GM23338 (cell line): Measurements from ENCODE around the gene DNAAF2. TPM values are rescaled to one million over a fixed set of nuclear protein-coding genes. Genes with fewer than 3 reads are reported as not detected.

Experiments used
- ATAC-seq: fragments of 200-7000 bp; cut with Tn5 transposase; 3 replicates; pipeline ENCODE4 v1.9.1; 2020
- DNase-seq: peaks from one replicate; pipeline ENCODE4 v3.0.0-alpha.2; 2015; ENCODE audit warnings: low spot score
- H2AFZ ChIP-seq: fragments of 200-600 bp; sonication (generic); 2 replicates; pipeline ENCODE4 v1.8.0; 2016; ENCODE audit warnings: antibody characterized with exemption, mild to moderate bottlenecking, moderate library complexity
- H3F3A ChIP-seq: fragments of 200-600 bp; sonication (generic); replicated peaks from 2 replicates; pipeline ENCODE4 v1.8.0; 2017; ENCODE audit warnings: antibody characterized with exemption, mixed run types, low read depth
- H3K27ac ChIP-seq: fragments of 200-600 bp; sonication (generic); 2 replicates; pipeline ENCODE4 v1.6.1; 2016; ENCODE audit warnings: low read depth
- H3K27me3 ChIP-seq: fragments of 200-600 bp; sonication (generic); 2 replicates; pipeline ENCODE4 v1.8.0; 2016; ENCODE audit warnings: mild to moderate bottlenecking, mixed run types, moderate library complexity; ENCODE audit not compliant: insufficient read depth
- H3K36me3 ChIP-seq: fragments of 200-600 bp; sonication (generic); 2 replicates; pipeline ENCODE4 v1.8.0; 2016; ENCODE audit warnings: mild to moderate bottlenecking; ENCODE audit not compliant: insufficient read depth
- H3K4me1 ChIP-seq: fragments of 200-600 bp; sonication (generic); 2 replicates; pipeline ENCODE4 v1.8.0; 2016; ENCODE audit warnings: mild to moderate bottlenecking, moderate library complexity; ENCODE audit not compliant: insufficient read depth
- H3K4me2 ChIP-seq: fragments of 200-600 bp; sonication (generic); 2 replicates; pipeline ENCODE4 v1.7.1; 2017; ENCODE audit warnings: mixed run types
- H3K4me3 ChIP-seq: fragments of 200-600 bp; sonication (generic); 2 replicates; pipeline ENCODE4 v1.6.1; 2016; ENCODE audit warnings: mixed run types
- H3K79me2 ChIP-seq: fragments of 200-600 bp; sonication (generic); replicated peaks from 2 replicates; pipeline ENCODE4 v1.8.0; 2017; ENCODE audit warnings: mild to moderate bottlenecking; ENCODE audit not compliant: insufficient read depth
- H3K9me2 ChIP-seq: fragments of 200-600 bp; sonication (generic); 2 replicates; pipeline ENCODE4 v1.8.0; 2017; ENCODE audit not compliant: insufficient read depth
- H4K20me1 ChIP-seq: fragments of 200-600 bp; sonication (generic); replicated peaks from 2 replicates; pipeline ENCODE4 v1.8.0; 2017; ENCODE audit warnings: mild to moderate bottlenecking; ENCODE audit not compliant: insufficient read depth
- H3K27ac Mint-ChIP-seq: 2 replicates; pipeline ENCODE4 v1.8.0; 2020; ENCODE audit warnings: inconsistent platforms, mild to moderate bottlenecking, moderate library complexity, mixed read lengths
- H3K27me3 Mint-ChIP-seq: 3 replicates; pipeline ENCODE4 v1.8.0; 2022; ENCODE audit warnings: low read depth, mild to moderate bottlenecking, moderate library complexity, mixed read lengths, inconsistent platforms; ENCODE audit not compliant: insufficient read depth, poor library complexity
- H3K36me3 Mint-ChIP-seq: 3 replicates; pipeline ENCODE4 v1.8.0; 2021; ENCODE audit warnings: low read depth, mild to moderate bottlenecking, inconsistent platforms, moderate library complexity, mixed read lengths
- H3K4me1 Mint-ChIP-seq: 3 replicates; pipeline ENCODE4 v1.8.0; 2020; ENCODE audit warnings: mild to moderate bottlenecking, inconsistent platforms, mixed read lengths
- H3K4me3 Mint-ChIP-seq: 3 replicates; pipeline ENCODE4 v1.8.0; 2021; ENCODE audit warnings: moderate library complexity, mild to moderate bottlenecking, inconsistent platforms, mixed read lengths
- H3K9me3 Mint-ChIP-seq: 3 replicates; pipeline ENCODE4 v1.8.0; 2020; ENCODE audit warnings: moderate library complexity, mild to moderate bottlenecking, inconsistent platforms, mixed read lengths
- EZH2 ChIP-seq: fragments of 200-600 bp; sonication (generic); IDR thresholded peaks from one replicate; pipeline ENCODE4 v1.8.0; 2017; ENCODE audit warnings: antibody characterized with exemption, mild to moderate bottlenecking, low read depth; ENCODE audit not compliant: unreplicated experiment
- ZNF331 ChIP-seq: fragments of 250-450 bp; sonication (Bioruptor Pico); IDR thresholded peaks from 2 replicates; pipeline ENCODE4 v1.5.0; 2020; ENCODE audit warnings: low read depth, mild to moderate bottlenecking, moderate library complexity
- ZNF462 ChIP-seq: fragments of 250-450 bp; sonication (Bioruptor Pico); IDR thresholded peaks from 2 replicates; pipeline ENCODE4 v1.5.0; 2020; ENCODE audit warnings: mild to moderate bottlenecking, moderate library complexity
- polyA plus RNA-seq: library from polyadenylated mRNA; unstranded; fragments of >200 nt; fragmentation: Nextera tagmentation; extraction: Ambion mirVana; gene quantifications from 2 replicates; pipeline ENCODE4 v1.2.1, GENCODE V29; 2016
- total RNA-seq: library from RNA; depleted of rRNA; stranded (reverse); fragments of >200 nt; shearing (Covaris generic); gene quantifications from 2 replicates; pipeline ENCODE4 v1.2.3, GENCODE V29; 2014
- TF ChIP-seq, protein P1 (sequence below): IDR thresholded peaks from 2 replicates; pipeline ENCODE4 v1.6.1; 2016; ENCODE audit warnings: antibody characterized with exemption
- TF ChIP-seq, protein P2 (sequence below): IDR thresholded peaks from one replicate; pipeline ENCODE4 v1.6.1; 2018; ENCODE audit warnings: antibody characterized with exemption; ENCODE audit not compliant: unreplicated experiment

The DNAAF2 gene
- total and polyA plus RNA-seq, 2 experiments from 2014 or later, result 40.4 to 62.6 TPM

DNA sequence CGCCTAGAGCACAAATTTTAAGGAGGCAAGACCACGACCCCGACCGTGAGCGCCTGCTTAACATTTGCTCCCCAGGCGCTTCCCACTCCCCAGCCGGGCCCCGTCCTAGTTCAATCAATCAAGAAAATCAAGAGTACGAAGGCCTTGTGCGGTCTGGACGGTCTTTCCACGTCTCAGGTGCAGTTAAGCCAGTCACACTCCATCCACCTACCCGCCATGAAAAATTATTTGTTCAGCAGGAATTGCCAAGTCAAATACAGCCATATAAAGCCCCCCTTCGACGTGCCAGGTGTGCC, 36.9 kb downstream of the DNAAF2 start (continued):
- TF ChIP-seq ZNF462 (CRISPR knock-in tag) (no peak), ZNF331 (CRISPR knock-in tag) (no peak)
- TF ChIP-seq, protein P1, sequence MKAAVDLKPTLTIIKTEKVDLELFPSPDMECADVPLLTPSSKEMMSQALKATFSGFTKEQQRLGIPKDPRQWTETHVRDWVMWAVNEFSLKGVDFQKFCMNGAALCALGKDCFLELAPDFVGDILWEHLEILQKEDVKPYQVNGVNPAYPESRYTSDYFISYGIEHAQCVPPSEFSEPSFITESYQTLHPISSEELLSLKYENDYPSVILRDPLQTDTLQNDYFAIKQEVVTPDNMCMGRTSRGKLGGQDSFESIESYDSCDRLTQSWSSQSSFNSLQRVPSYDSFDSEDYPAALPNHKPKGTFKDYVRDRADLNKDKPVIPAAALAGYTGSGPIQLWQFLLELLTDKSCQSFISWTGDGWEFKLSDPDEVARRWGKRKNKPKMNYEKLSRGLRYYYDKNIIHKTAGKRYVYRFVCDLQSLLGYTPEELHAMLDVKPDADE, result no peak

DNA sequence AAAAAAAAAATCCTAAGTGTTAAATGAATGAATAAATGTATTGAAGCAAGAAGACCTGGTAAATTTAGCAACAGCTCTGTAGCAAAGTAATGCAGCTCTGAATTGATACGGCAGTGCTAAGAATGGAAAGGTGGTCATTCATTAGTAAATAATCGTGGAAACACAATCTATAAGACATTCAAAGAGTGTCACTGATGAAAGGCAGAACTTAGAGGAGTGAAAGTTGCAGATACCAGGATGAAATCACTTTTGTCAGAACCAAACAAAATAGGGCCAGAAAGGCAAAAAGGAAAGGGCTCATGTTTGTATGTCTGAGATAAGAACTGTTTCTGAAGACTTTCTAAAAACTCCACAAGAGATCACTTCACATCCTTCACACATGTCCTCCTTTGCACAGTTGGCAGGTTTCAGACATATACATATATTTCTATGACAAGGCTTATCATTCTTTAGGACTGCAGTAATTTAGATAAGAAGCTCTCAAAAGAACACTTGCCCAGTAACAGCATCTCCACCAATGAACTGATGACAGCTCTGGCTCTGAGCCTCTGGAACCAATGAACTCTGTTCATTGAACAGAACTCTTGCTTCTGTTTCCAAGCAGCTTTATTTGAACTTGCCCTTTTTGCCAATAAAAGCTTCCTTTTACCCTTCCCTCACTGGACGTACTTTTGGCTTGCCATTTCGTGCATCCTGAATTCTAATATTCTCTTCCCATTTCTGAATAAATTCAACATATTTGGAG, 40.5 kb downstream of the DNAAF2 start:
- DNase-seq, result no peak
- TF ChIP-seq EZH2 (no peak), ZNF331 (CRISPR knock-in tag) (no peak)
- TF ChIP-seq, protein P2, sequence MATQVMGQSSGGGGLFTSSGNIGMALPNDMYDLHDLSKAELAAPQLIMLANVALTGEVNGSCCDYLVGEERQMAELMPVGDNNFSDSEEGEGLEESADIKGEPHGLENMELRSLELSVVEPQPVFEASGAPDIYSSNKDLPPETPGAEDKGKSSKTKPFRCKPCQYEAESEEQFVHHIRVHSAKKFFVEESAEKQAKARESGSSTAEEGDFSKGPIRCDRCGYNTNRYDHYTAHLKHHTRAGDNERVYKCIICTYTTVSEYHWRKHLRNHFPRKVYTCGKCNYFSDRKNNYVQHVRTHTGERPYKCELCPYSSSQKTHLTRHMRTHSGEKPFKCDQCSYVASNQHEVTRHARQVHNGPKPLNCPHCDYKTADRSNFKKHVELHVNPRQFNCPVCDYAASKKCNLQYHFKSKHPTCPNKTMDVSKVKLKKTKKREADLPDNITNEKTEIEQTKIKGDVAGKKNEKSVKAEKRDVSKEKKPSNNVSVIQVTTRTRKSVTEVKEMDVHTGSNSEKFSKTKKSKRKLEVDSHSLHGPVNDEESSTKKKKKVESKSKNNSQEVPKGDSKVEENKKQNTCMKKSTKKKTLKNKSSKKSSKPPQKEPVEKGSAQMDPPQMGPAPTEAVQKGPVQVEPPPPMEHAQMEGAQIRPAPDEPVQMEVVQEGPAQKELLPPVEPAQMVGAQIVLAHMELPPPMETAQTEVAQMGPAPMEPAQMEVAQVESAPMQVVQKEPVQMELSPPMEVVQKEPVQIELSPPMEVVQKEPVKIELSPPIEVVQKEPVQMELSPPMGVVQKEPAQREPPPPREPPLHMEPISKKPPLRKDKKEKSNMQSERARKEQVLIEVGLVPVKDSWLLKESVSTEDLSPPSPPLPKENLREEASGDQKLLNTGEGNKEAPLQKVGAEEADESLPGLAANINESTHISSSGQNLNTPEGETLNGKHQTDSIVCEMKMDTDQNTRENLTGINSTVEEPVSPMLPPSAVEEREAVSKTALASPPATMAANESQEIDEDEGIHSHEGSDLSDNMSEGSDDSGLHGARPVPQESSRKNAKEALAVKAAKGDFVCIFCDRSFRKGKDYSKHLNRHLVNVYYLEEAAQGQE, result no peak

More for the DNA sequence above, 40.5 kb downstream of the DNAAF2 start:
- no peaks in the 10 kb centered on the region; the same call in 2 of the 3 replicates for H3K4me1 Mint-ChIP-seq
- Histone ChIP-seq H3K36me3 (no peaks in the 10 kb centered on the region), H3K27me3 (no peaks in the 10 kb centered on the region), H2AFZ (no peak overlapping the region), H3K9me2 (no peaks in the 10 kb centered on the region), H3K79me2 (peaks cover 13% of the 10 kb centered on the region; the same call in 1 of the 2 replicates), H3K27ac (no peak overlapping the region), H3K4me2 (no peak overlapping the region), H3K4me3 (no peak overlapping the region), H3F3A (peaks cover 8% of the 10 kb centered on the region), H4K20me1 (no peaks in the 10 kb centered on the region), H3K4me1 (no peaks in the 10 kb centered on the region)
- H3K4me3 Mint-ChIP-seq, result no peak overlapping the region; the same call in 2 of the 3 replicates
- ATAC-seq, result no peak
- no peaks in the 10 kb centered on the region for H3K9me3 Mint-ChIP-seq
- no peak overlapping the region for H3K27ac Mint-ChIP-seq
- peaks cover 18% of the 10 kb centered on the region for H3K27me3 Mint-ChIP-seq
- no peaks in the 10 kb centered on the region; the same call in 2 of the 3 replicates for H3K36me3 Mint-ChIP-seq
